HG03558 (cell line): ENCODE results near the gene GNG4.
"Not testable (repeated sequence)": the region's sequence is repeated elsewhere in the genome, so short reads cannot be mapped to it uniquely, and the experiment has no call there.

Source experiments
- ATAC-seq: cut with Tn5 transposase; IDR thresholded peaks from one replicate; pipeline ENCODE4 v1.9.1; 2021; ENCODE audit warnings: moderate number of reproducible peaks; ENCODE audit not compliant: unreplicated experiment; ENCODE audit errors: extremely low read depth

Gene GNG4

GRCh38 chr1:235628316-235629005, 21.1 kb downstream of the GNG4 start:
- no peak for ATAC-seq

GRCh38 chr1:235625831-235626230, 23.8 kb downstream of the GNG4 start:
- no peak for ATAC-seq

GRCh38 chr1:235625340-235625739, 24.2 kb downstream of the GNG4 start:
- no peak for ATAC-seq

GRCh38 chr1:235624721-235625333, 24.8 kb downstream of the GNG4 start:
- no peak for ATAC-seq

- ATAC-seq = no peak
These were observed 26.4 kb downstream of the GNG4 start for GRCh38 chr1:235622936-235623779.

- not testable (repeated sequence) for ATAC-seq
These were observed 30.4 kb downstream of the GNG4 start for GRCh38 chr1:235619149-235619548.

- no peak for ATAC-seq
These were observed 31.8 kb downstream of the GNG4 start for GRCh38 chr1:235617808-235618207.

GRCh38 chr1:235617140-235617539, 32.4 kb downstream of the GNG4 start:
- ATAC-seq = no peak

- ATAC-seq = no peak
These were observed 35.1 kb downstream of the GNG4 start for GRCh38 chr1:235614442-235614954.

- ATAC-seq = no peak
These were observed 36.0 kb downstream of the GNG4 start for GRCh38 chr1:235613602-235614001.

GRCh38 chr1:235612761-235613160, 36.8 kb downstream of the GNG4 start:
- ATAC-seq = no peak

GRCh38 chr1:235610157-235610556, 39.4 kb downstream of the GNG4 start:
- no peak for ATAC-seq

GRCh38 chr1:235608278-235608677, 41.3 kb downstream of the GNG4 start:
- ATAC-seq = no peak

GRCh38 chr1:235607284-235607683, 42.3 kb downstream of the GNG4 start:
- no peak for ATAC-seq

GRCh38 chr1:235601104-235601503, 48.5 kb downstream of the GNG4 start:
- no peak for ATAC-seq

- ATAC-seq = no peak
These were observed 50.0 kb downstream of the GNG4 start for GRCh38 chr1:235599536-235599935.

GRCh38 chr1:235597867-235598553, 51.6 kb downstream of the GNG4 start:
- ATAC-seq = no peak

GRCh38 chr1:235595079-235595478, 54.5 kb downstream of the GNG4 start:
- ATAC-seq = no peak

GRCh38 chr1:235594281-235594895, 55.2 kb downstream of the GNG4 start:
- ATAC-seq = not testable (repeated sequence)

- no peak for ATAC-seq
These were observed 60.6 kb downstream of the GNG4 start for GRCh38 chr1:235588916-235589515.
